Measurements from ENCODE around the gene INPP4A.

DNA sequence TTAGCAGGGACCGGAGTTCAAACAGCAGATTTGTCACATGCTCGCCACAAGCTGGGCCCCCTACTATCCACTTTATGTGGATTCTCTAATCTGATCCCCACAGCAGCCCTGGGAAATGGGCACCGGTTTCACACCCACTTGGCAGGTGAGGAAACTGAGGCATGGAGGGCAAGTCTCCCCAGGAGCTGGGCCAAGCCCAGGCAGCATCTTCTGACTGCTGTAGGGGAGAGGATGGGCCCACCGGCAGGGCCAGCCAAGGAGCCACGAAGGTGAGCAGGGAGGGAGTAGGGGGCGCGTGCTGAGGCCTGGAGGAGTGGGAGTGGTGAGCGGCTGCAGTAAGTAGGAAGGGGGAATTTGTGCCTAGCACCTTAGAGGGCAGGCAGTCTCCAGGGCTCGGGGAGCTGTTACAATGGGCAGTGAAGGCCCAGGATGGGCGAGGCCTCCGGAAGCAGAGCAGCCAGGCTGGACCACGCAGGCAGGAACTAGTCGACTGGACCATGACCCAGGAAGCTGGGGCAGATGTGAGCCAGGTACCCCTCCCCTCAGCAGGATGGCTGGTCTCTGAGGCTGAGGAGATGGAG lies 126.6 kb downstream of the INPP4A start:
- TF ChIP-seq, protein P1, sequence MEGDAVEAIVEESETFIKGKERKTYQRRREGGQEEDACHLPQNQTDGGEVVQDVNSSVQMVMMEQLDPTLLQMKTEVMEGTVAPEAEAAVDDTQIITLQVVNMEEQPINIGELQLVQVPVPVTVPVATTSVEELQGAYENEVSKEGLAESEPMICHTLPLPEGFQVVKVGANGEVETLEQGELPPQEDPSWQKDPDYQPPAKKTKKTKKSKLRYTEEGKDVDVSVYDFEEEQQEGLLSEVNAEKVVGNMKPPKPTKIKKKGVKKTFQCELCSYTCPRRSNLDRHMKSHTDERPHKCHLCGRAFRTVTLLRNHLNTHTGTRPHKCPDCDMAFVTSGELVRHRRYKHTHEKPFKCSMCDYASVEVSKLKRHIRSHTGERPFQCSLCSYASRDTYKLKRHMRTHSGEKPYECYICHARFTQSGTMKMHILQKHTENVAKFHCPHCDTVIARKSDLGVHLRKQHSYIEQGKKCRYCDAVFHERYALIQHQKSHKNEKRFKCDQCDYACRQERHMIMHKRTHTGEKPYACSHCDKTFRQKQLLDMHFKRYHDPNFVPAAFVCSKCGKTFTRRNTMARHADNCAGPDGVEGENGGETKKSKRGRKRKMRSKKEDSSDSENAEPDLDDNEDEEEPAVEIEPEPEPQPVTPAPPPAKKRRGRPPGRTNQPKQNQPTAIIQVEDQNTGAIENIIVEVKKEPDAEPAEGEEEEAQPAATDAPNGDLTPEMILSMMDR (IDR thresholded peaks at IDR 0.05), result no peak
- no peak for TF ChIP-seq EP300 (IDR thresholded peaks at IDR 0.05)
